GM12878 (cell line): ENCODE results near the gene GJA4. TPM values are rescaled to one million over a fixed set of nuclear protein-coding genes. Genes with fewer than 3 reads are reported as not detected.

ENCODE experiments used
- ATAC-seq: fragments of 200-7000 bp; cut with Tn5 transposase; 3 replicates; pipeline ENCODE4 v1.9.1; 2020; ENCODE audit warnings: mild to moderate bottlenecking, moderate library complexity
- BruUV-seq: library from RNA; stranded (reverse); fragments of 400-500 nt; replicated peaks from 2 replicates; lab custom pipeline; 2021; lab: Mats Ljungman, UMichigan
- CTCF ChIA-PET: fragments of 300-600 bp; sonication (Branson Sonifier 250); formaldehyde crosslinking; extraction: SDS; loops from one replicate; lab custom pipeline; 2021; ENCODE audit warnings: inconsistent platforms; lab: Yijun Ruan, JAX
- POLR2A ChIA-PET: fragments of 350-600 bp; formaldehyde crosslinking; extraction: SDS; loops from one replicate; lab custom pipeline; 2021; ENCODE audit warnings: inconsistent platforms; lab: Charles Lee
- RAD21 ChIA-PET: fragments of 300-600 bp; sonication (Branson Sonifier 250); formaldehyde crosslinking; loops from one replicate; lab custom pipeline; 2023; ENCODE audit warnings: antibody characterized with exemption; ENCODE audit not compliant: unreplicated experiment; lab: Charles Lee
- SMC1A ChIA-PET: fragments of 300-600 bp; sonication (Branson Sonifier 250); formaldehyde crosslinking; loops from one replicate; lab custom pipeline; 2023; ENCODE audit not compliant: unreplicated experiment, uncharacterized antibody; lab: Charles Lee
- DNase-seq: peaks from one replicate; pipeline ENCODE4 v3.0.0-alpha.2; 2011; ENCODE audit warnings: low read depth, low spot score
- FAIRE-seq: peaks from 3 replicates; lab custom pipeline; 2011; peaks lifted over from hg19 to GRCh38; lab: Jason Lieb, UNC
- H2AFZ ChIP-seq: 2 replicates; pipeline ENCODE4 v1.6.0; 2011; ENCODE audit warnings: low read depth, low read length, control low read depth; ENCODE audit not compliant: control insufficient read depth
- H3K27ac ChIP-seq: 2 replicates; pipeline ENCODE4 v1.5.1; 2011; ENCODE audit warnings: control low read depth; ENCODE audit not compliant: control insufficient read depth, insufficient read depth
- H3K27me3 ChIP-seq, 2 experiments: replicated peaks in 1 of 2; 2 replicates each; pipeline versions ENCODE4 v1.6.0 to v1.6.1; 2011; ENCODE audit warnings: low read length in 1 of 2; ENCODE audit not compliant: control insufficient read depth in 2 of 2, insufficient read depth in 2 of 2
- H3K36me3 ChIP-seq, 2 experiments: 2 replicates each; pipeline ENCODE4 v1.5.1; 2011; ENCODE audit warnings: low read length in 1 of 2; ENCODE audit not compliant: control insufficient read depth in 2 of 2, insufficient read depth in 2 of 2
- H3K4me1 ChIP-seq: 2 replicates; pipeline ENCODE4 v1.6.1; 2011; ENCODE audit warnings: mild to moderate bottlenecking, low read length, moderate library complexity, mixed read lengths; ENCODE audit not compliant: control insufficient read depth, insufficient read depth
- H3K4me2 ChIP-seq: 2 replicates; pipeline ENCODE4 v1.6.0; 2011; ENCODE audit warnings: control low read depth; ENCODE audit not compliant: control insufficient read depth, insufficient read depth
- H3K4me3 ChIP-seq: fragments of 200-600 bp; sonication (generic); 2 replicates; pipeline ENCODE4 v1.5.1; 2016
- H3K79me2 ChIP-seq: 2 replicates; pipeline ENCODE4 v1.6.0; 2011; ENCODE audit warnings: low read length; ENCODE audit not compliant: control insufficient read depth, insufficient read depth
- H3K9ac ChIP-seq: 2 replicates; pipeline ENCODE4 v1.8.0; 2011; ENCODE audit warnings: low read length, control low read depth, mixed read lengths; ENCODE audit not compliant: control insufficient read depth, insufficient read depth
- H3K9me3 ChIP-seq: replicated peaks from 3 replicates; pipeline ENCODE4 v1.5.1; 2011; ENCODE audit warnings: mild to moderate bottlenecking, low read length; ENCODE audit not compliant: control insufficient read depth, insufficient read depth
- H4K20me1 ChIP-seq: 2 replicates; pipeline ENCODE4 v1.6.0; 2011; ENCODE audit not compliant: control insufficient read depth, insufficient read depth
- ASH2L ChIP-seq: fragments of 300-600, 200-600 bp; sonication (generic); IDR thresholded peaks from 2 replicates; pipeline ENCODE4 v1.6.1; 2017; ENCODE audit warnings: low read depth, mild to moderate bottlenecking, borderline replicate concordance
- ATF7 ChIP-seq: fragments of 450-650 bp; IDR thresholded peaks from 2 replicates; pipeline ENCODE4 v1.6.1; 2016; ENCODE audit warnings: low read depth, mild to moderate bottlenecking
- BHLHE40 ChIP-seq, 2 experiments: fragments of 450-650 bp in 1 of 2; IDR thresholded peaks; 2 replicates each; pipeline ENCODE4 v1.6.1; 2011 to 2017; ENCODE audit warnings: low read depth in 2 of 2, borderline replicate concordance in 1 of 2, improper control_type of control experiment in 1 of 2, low read length in 1 of 2, mild to moderate bottlenecking in 1 of 2
- BMI1 ChIP-seq: fragments of 450-650 bp; IDR thresholded peaks from 2 replicates; pipeline ENCODE4 v1.6.1; 2016; ENCODE audit warnings: mild to moderate bottlenecking, moderate library complexity, borderline replicate concordance
- CBX5 ChIP-seq: sonication (generic); IDR thresholded peaks from 2 replicates; pipeline ENCODE4 v1.6.1; 2016; ENCODE audit warnings: low read depth, moderate library complexity, mild to moderate bottlenecking, inconsistent platforms
- IKZF1 ChIP-seq: fragments of 450-650 bp; conservative IDR thresholded peaks from 2 replicates; pipeline ENCODE4 v1.6.1; 2017; ENCODE audit warnings: antibody characterized with exemption, mild to moderate bottlenecking
- MEF2A ChIP-seq: IDR thresholded peaks from 2 replicates; pipeline ENCODE4 v1.6.1; 2011; ENCODE audit warnings: low read depth, mild to moderate bottlenecking, low read length, moderate library complexity; ENCODE audit not compliant: insufficient read depth
- MYC ChIP-seq: IDR thresholded peaks from 2 replicates; pipeline ENCODE4 v1.6.1; 2011; ENCODE audit warnings: mild to moderate bottlenecking, low read length, moderate library complexity, inconsistent platforms; ENCODE audit not compliant: insufficient read depth, insufficient replicate concordance, insufficient read length, severe bottlenecking
- POU2F2 ChIP-seq: IDR thresholded peaks from 3 replicates; pipeline ENCODE4 v1.6.1; 2011; ENCODE audit warnings: low read depth, mild to moderate bottlenecking, low read length, borderline replicate concordance
- TAF1 ChIP-seq: IDR thresholded peaks from 2 replicates; pipeline ENCODE4 v1.6.1; 2011; ENCODE audit warnings: mild to moderate bottlenecking, low read depth, low read length, borderline replicate concordance
- TBL1XR1 ChIP-seq: IDR thresholded peaks from 2 replicates; pipeline ENCODE4 v1.6.1; 2012; ENCODE audit warnings: low read depth, low read length, improper control_type of control experiment
- TCF7 ChIP-seq: IDR thresholded peaks from 2 replicates; pipeline ENCODE4 v1.6.1; 2014; ENCODE audit warnings: antibody characterized with exemption, borderline replicate concordance
- WGBS: methylation state at CpG from one replicate; pipeline ENCODE4 v1.1.6; 2016; ENCODE audit warnings: low lambda C conversion rate; ENCODE audit not compliant: insufficient replicate concordance, insufficient coverage; ENCODE audit errors: missing lambda C conversion rate; 5-methylcytosine and 5-hydroxymethylcytosine counted together
- in situ Hi-C: fragments of 300-500 bp; cut with MboI; formaldehyde crosslinking; loops from 9 replicates; pipeline ENCODE4 v1.14.3; 2018; ENCODE audit warnings: mixed read lengths
- intact Hi-C: fragments of 100-400 bp; cut with micrococcal nuclease; formaldehyde crosslinking; loops from one replicate; pipeline ENCODE4 v1.14.2; 2022; ENCODE audit not compliant: unreplicated experiment
- polyA plus RNA-seq, 11 experiments: library from polyadenylated mRNA; depleted of rRNA in 4 of 11; unstranded in 6 of 11; stranded (reverse) in 5 of 11; fragments of >200 nt; fragmentation: Nextera tagmentation in 4 of 11; fragmentation: Illumina TruSeq in 1 of 11; extraction: Ambion mirVana in 4 of 11; extraction: Trizol in 1 of 11; gene quantifications; 1 replicate in 1 of 11; 2 replicates in 10 of 11; pipeline versions ENCODE4 v1.2.1 to v1.2.3, GENCODE V29; 2011 to 2016; ENCODE audit warnings: inconsistent platforms in 2 of 11, missing spikeins in 2 of 11, low read depth in 1 of 11
- total RNA-seq, 4 experiments: library from RNA; depleted of rRNA in 3 of 4; stranded (reverse); fragments of >200 nt in 3 of 4; fragmentation: Illumina TruSeq in 1 of 4; extraction: Trizol in 1 of 4; gene quantifications; 2 replicates each; pipeline versions ENCODE4 v1.2.1 to v1.2.3, GENCODE V29; 2013 to 2021
- TF ChIP-seq, protein P1 (sequence below): fragments of 450-650 bp; conservative IDR thresholded peaks from 2 replicates; pipeline ENCODE4 v1.6.1; 2017; ENCODE audit warnings: mild to moderate bottlenecking, moderate library complexity
- TF ChIP-seq, protein P2 (sequence below): IDR thresholded peaks from 2 replicates; pipeline ENCODE4 v1.6.1; 2011; ENCODE audit warnings: mild to moderate bottlenecking, low read depth, low read length, moderate library complexity; ENCODE audit not compliant: insufficient replicate concordance
- TF ChIP-seq, protein P3 (sequence below): fragments of 450-650 bp; IDR thresholded peaks from 2 replicates; pipeline ENCODE4 v1.6.1; 2017; ENCODE audit warnings: mild to moderate bottlenecking, moderate library complexity
- TF ChIP-seq, protein P4 (sequence below): fragments of 450-650 bp; IDR thresholded peaks from 2 replicates; pipeline ENCODE4 v1.6.1; 2017; ENCODE audit warnings: borderline replicate concordance

Gene GJA4
- total and polyA plus RNA-seq, 10 of the 15 experiments (the other 5 are each of a cell fraction or from before 2014, with no cell fraction given): 0.09 to 0.18 TPM; not detected in 8

DNA sequence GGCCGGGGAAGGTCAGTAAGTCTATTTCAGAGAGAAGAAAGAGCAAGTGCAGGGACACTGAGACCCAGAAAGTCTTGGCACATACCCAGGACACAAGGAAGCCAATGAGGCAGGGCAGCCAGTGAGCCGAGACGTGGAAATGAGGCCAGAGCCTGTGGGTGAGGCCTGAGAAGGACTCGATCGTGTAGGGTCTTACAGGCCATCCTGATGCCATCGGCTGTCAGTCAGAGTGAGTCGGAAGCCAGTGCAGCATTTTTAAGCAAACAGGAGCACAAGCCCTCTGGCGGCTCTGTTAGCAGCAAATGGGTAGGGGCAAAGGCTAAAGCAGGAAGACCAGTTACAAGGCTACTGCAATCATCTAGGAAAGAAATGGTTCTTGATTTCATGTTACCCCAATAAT is 17.8 kb upstream of the GJA4 start:
- H3K79me2 ChIP-seq: no peaks in the 10 kb centered on the region
- ChIA-PET CTCF (no interaction called here), SMC1A (no interaction called here), RAD21 (no interaction called here), POLR2A (no interaction called here)
- BruUV-seq: no TSS peak
- 37% methylated on average over 8 of the region's 8 CpGs for WGBS
- ATAC-seq (no peak), FAIRE-seq (no peak), DNase-seq (no peak)
- no peaks in the 10 kb centered on the region for H4K20me1 ChIP-seq
- intact Hi-C loops: no loop called here
- peaks cover under 1 to 5% of the 10 kb centered on the region in 2 experiments; a peak in 3 of 4 replicates for H3K27me3 ChIP-seq
- in situ Hi-C loops: no loop called here
- H3K9ac ChIP-seq: no peak overlapping the region
- no peak overlapping the region for H2AFZ ChIP-seq
- H3K27ac ChIP-seq: no peak overlapping the region
- H3K36me3 ChIP-seq: no peaks in the 10 kb centered on the region
- H3K9me3 ChIP-seq: no peaks in the 10 kb centered on the region
- H3K4me1 ChIP-seq: no peaks in the 10 kb centered on the region
- no peak overlapping the region for H3K4me2 ChIP-seq
- no peak overlapping the region for H3K4me3 ChIP-seq
- TF ChIP-seq MEF2A (no peak), TBL1XR1 (no peak), MYC (no peak), POU2F2 (no peak), CBX5 (no peak), ATF7 (no peak), TCF7 (no peak), ASH2L (no peak), TAF1 (no peak), BMI1 (no peak), IKZF1 (no peak), BHLHE40 (IDR thresholded peaks at IDR 0.05; ENCODE audit: borderline replicate concordance in 1 of 2, low read depth in 2 of 2, low read length in 1 of 2) (no peak)
- TF ChIP-seq, protein P1, sequence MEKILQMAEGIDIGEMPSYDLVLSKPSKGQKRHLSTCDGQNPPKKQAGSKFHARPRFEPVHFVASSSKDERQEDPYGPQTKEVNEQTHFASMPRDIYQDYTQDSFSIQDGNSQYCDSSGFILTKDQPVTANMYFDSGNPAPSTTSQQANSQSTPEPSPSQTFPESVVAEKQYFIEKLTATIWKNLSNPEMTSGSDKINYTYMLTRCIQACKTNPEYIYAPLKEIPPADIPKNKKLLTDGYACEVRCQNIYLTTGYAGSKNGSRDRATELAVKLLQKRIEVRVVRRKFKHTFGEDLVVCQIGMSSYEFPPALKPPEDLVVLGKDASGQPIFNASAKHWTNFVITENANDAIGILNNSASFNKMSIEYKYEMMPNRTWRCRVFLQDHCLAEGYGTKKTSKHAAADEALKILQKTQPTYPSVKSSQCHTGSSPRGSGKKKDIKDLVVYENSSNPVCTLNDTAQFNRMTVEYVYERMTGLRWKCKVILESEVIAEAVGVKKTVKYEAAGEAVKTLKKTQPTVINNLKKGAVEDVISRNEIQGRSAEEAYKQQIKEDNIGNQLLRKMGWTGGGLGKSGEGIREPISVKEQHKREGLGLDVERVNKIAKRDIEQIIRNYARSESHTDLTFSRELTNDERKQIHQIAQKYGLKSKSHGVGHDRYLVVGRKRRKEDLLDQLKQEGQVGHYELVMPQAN: no peak
- TF ChIP-seq, protein P2, sequence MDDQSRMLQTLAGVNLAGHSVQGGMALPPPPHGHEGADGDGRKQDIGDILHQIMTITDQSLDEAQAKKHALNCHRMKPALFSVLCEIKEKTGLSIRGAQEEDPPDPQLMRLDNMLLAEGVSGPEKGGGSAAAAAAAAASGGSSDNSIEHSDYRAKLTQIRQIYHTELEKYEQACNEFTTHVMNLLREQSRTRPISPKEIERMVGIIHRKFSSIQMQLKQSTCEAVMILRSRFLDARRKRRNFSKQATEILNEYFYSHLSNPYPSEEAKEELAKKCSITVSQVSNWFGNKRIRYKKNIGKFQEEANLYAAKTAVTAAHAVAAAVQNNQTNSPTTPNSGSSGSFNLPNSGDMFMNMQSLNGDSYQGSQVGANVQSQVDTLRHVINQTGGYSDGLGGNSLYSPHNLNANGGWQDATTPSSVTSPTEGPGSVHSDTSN: no peak
- TF ChIP-seq, protein P3, sequence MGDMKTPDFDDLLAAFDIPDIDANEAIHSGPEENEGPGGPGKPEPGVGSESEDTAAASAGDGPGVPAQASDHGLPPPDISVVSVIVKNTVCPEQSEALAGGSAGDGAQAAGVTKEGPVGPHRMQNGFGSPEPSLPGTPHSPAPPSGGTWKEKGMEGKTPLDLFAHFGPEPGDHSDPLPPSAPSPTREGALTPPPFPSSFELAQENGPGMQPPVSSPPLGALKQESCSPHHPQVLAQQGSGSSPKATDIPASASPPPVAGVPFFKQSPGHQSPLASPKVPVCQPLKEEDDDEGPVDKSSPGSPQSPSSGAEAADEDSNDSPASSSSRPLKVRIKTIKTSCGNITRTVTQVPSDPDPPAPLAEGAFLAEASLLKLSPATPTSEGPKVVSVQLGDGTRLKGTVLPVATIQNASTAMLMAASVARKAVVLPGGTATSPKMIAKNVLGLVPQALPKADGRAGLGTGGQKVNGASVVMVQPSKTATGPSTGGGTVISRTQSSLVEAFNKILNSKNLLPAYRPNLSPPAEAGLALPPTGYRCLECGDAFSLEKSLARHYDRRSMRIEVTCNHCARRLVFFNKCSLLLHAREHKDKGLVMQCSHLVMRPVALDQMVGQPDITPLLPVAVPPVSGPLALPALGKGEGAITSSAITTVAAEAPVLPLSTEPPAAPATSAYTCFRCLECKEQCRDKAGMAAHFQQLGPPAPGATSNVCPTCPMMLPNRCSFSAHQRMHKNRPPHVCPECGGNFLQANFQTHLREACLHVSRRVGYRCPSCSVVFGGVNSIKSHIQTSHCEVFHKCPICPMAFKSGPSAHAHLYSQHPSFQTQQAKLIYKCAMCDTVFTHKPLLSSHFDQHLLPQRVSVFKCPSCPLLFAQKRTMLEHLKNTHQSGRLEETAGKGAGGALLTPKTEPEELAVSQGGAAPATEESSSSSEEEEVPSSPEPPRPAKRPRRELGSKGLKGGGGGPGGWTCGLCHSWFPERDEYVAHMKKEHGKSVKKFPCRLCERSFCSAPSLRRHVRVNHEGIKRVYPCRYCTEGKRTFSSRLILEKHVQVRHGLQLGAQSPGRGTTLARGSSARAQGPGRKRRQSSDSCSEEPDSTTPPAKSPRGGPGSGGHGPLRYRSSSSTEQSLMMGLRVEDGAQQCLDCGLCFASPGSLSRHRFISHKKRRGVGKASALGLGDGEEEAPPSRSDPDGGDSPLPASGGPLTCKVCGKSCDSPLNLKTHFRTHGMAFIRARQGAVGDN: no peak
- TF ChIP-seq, protein P4, sequence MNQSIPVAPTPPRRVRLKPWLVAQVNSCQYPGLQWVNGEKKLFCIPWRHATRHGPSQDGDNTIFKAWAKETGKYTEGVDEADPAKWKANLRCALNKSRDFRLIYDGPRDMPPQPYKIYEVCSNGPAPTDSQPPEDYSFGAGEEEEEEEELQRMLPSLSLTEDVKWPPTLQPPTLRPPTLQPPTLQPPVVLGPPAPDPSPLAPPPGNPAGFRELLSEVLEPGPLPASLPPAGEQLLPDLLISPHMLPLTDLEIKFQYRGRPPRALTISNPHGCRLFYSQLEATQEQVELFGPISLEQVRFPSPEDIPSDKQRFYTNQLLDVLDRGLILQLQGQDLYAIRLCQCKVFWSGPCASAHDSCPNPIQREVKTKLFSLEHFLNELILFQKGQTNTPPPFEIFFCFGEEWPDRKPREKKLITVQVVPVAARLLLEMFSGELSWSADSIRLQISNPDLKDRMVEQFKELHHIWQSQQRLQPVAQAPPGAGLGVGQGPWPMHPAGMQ: no peak
